B cell (primary cell): ENCODE data around the gene SPATA6L. TPM values are rescaled to one million over a fixed set of nuclear protein-coding genes. Genes with fewer than 3 reads are reported as not detected.

Experiments used
- ATAC-seq: fragments of 200-7000 bp; cut with Tn5 transposase; one replicate; pipeline ENCODE4 v1.10.0; 2021; ENCODE audit warnings: low read depth, mild to moderate bottlenecking, moderate number of reproducible peaks, moderate library complexity
- CTCF ChIA-PET: fragments of 350-600 bp; sonication (Branson Sonifier 250); formaldehyde crosslinking; loops from one replicate; lab custom pipeline; 2021; ENCODE audit warnings: antibody characterized with exemption, inconsistent platforms; lab: Charles Lee
- POLR2A ChIA-PET: fragments of 350-600 bp; sonication (Branson Sonifier 250); formaldehyde crosslinking; loops from one replicate; lab custom pipeline; 2021; ENCODE audit warnings: antibody characterized with exemption; lab: Charles Lee
- DNase-seq: peaks from one replicate; pipeline ENCODE4 v3.0.0; 2013
- H2AFZ ChIP-seq: 2 replicates; pipeline ENCODE4 v1.6.1; 2012; ENCODE audit warnings: mild to moderate bottlenecking, low read depth, low read length; ENCODE audit not compliant: insufficient read depth, poor library complexity, severe bottlenecking
- H3K27ac ChIP-seq, 2 donors: 1 replicate in 1 of 2; 2 replicates in 1 of 2; pipeline ENCODE4 v1.5.1; 2012 to 2013; ENCODE audit warnings: low read length in 2 of 2, mild to moderate bottlenecking in 2 of 2, moderate library complexity in 1 of 2
- H3K27me3 ChIP-seq, 4 experiments: fragments of 200-600 bp in 1 of 4; sonication (generic) in 1 of 4; replicated peaks in 1 of 4; 1 replicate in 2 of 4; 2 replicates in 2 of 4; pipeline versions ENCODE4 v1.6.1 to v1.7.0; 2013 to 2016; ENCODE audit warnings: low read length in 3 of 4, mild to moderate bottlenecking in 2 of 4, mixed read lengths in 1 of 4, moderate library complexity in 1 of 4; ENCODE audit not compliant: insufficient read depth in 4 of 4, control insufficient read depth in 3 of 4; ENCODE audit errors: control extremely low read depth in 1 of 4
- H3K36me3 ChIP-seq, 2 experiments: replicated peaks in 1 of 2; 1 replicate in 1 of 2; 2 replicates in 1 of 2; pipeline versions ENCODE4 v1.6.1 to v1.7.1; 2013; ENCODE audit warnings: low read length in 1 of 2; ENCODE audit not compliant: insufficient read depth in 2 of 2, control insufficient read depth in 1 of 2; ENCODE audit errors: control extremely low read depth in 1 of 2, extremely low read depth in 1 of 2
- H3K4me1 ChIP-seq, 2 donors: fragments of 200-600 bp in 1 of 2; sonication (generic) in 1 of 2; 1 replicate in 1 of 2; 2 replicates in 1 of 2; pipeline versions ENCODE4 v1.5.1 to v1.6.1; 2013 to 2017; ENCODE audit warnings: low read length in 2 of 2; ENCODE audit not compliant: control insufficient read depth in 2 of 2, insufficient read depth in 2 of 2
- H3K4me2 ChIP-seq: replicated peaks from 2 replicates; pipeline ENCODE3; 2012; ENCODE audit warnings: mild to moderate bottlenecking, low read depth, low read length; ENCODE audit not compliant: poor library complexity, severe bottlenecking
- H3K4me3 ChIP-seq, 5 experiments: fragments of 200-600 bp in 1 of 5; sonication (generic) in 1 of 5; 1 replicate in 3 of 5; 2 replicates in 2 of 5; pipeline versions ENCODE4 v1.5.1 to v1.7.0; 2011 to 2016; ENCODE audit warnings: low read length in 4 of 5, mild to moderate bottlenecking in 4 of 5, low read depth in 2 of 5, control low read depth in 1 of 5, moderate library complexity in 1 of 5; ENCODE audit not compliant: insufficient read depth in 1 of 5; ENCODE audit errors: control extremely low read depth in 1 of 5, extremely low read depth in 1 of 5
- H3K79me2 ChIP-seq: fragments of 200-600 bp; sonication (generic); one replicate; pipeline ENCODE4 v1.6.0; 2016; ENCODE audit warnings: low read length; ENCODE audit not compliant: control insufficient read depth, insufficient read depth
- H3K9ac ChIP-seq: fragments of 200-600 bp; sonication (generic); 2 replicates; pipeline ENCODE4 v1.6.1; 2017; ENCODE audit warnings: mild to moderate bottlenecking, low read length, moderate library complexity
- H3K9me3 ChIP-seq, 3 donors: one replicate each; pipeline versions ENCODE4 v1.6.1 to v1.7.1; 2013; ENCODE audit warnings: low read length in 2 of 3; ENCODE audit not compliant: control insufficient read depth in 2 of 3, insufficient read depth in 1 of 3; ENCODE audit errors: control extremely low read depth in 1 of 3
- H4K20me1 ChIP-seq: 2 replicates; pipeline ENCODE4 v1.6.0; 2012; ENCODE audit warnings: mild to moderate bottlenecking, low read length; ENCODE audit not compliant: insufficient read depth, control insufficient read depth, poor library complexity, severe bottlenecking
- H3K27ac Mint-ChIP-seq: one replicate; pipeline ENCODE4 v1.8.0; 2021; ENCODE audit warnings: mixed read lengths
- H3K27me3 Mint-ChIP-seq: one replicate; pipeline ENCODE4 v1.8.0; 2021; ENCODE audit warnings: mixed read lengths
- H3K4me1 Mint-ChIP-seq: one replicate; pipeline ENCODE4 v1.8.0; 2021; ENCODE audit warnings: mixed read lengths
- H3K4me3 Mint-ChIP-seq: one replicate; pipeline ENCODE4 v1.8.0; 2021; ENCODE audit warnings: mixed read lengths
- H3K9me3 Mint-ChIP-seq: one replicate; pipeline ENCODE4 v1.8.0; 2022; ENCODE audit warnings: mixed read lengths; ENCODE audit not compliant: insufficient read depth
- EZH2 ChIP-seq: IDR thresholded peaks from 2 replicates; pipeline ENCODE4 v1.6.1; 2012; ENCODE audit warnings: borderline replicate concordance, low read depth, mild to moderate bottlenecking, moderate library complexity, low read length; ENCODE audit not compliant: insufficient read depth, poor library complexity, severe bottlenecking
- WGBS: methylation state at CpG from one replicate; pipeline ENCODE4 v1.1.5; 2013; ENCODE audit warnings: missing lambda C conversion rate; ENCODE audit not compliant: insufficient coverage; 5-methylcytosine and 5-hydroxymethylcytosine counted together
- intact Hi-C: fragments of 100-400 bp; cut with micrococcal nuclease; formaldehyde crosslinking; loops from one replicate; pipeline ENCODE4 v1.10.0; 2022
- polyA plus RNA-seq: library from polyadenylated mRNA; depleted of rRNA; stranded (reverse); fragments of >200 nt; gene quantifications from 2 replicates; pipeline ENCODE4 v1.2.3, GENCODE V29; 2012
- total RNA-seq, 2 donors: library from RNA; stranded (reverse); fragments of 120-200 nt in 1 of 2; gene quantifications; 1 replicate in 1 of 2; 2 replicates in 1 of 2; pipeline versions ENCODE4 v1.2.3 to v1.2.4, GENCODE V29; 2013 to 2022
- TF ChIP-seq, protein P1 (sequence below): fragments of 200-600 bp; IDR thresholded peaks from one replicate; pipeline ENCODE4 v1.8.0; 2022; ENCODE audit warnings: antibody characterized with exemption, mild to moderate bottlenecking

The SPATA6L gene
- total and polyA plus RNA-seq, 2 donors (not counting 1 experiment from before 2014, with no cell fraction given), result 0.09 to 1.2 TPM

DNA sequence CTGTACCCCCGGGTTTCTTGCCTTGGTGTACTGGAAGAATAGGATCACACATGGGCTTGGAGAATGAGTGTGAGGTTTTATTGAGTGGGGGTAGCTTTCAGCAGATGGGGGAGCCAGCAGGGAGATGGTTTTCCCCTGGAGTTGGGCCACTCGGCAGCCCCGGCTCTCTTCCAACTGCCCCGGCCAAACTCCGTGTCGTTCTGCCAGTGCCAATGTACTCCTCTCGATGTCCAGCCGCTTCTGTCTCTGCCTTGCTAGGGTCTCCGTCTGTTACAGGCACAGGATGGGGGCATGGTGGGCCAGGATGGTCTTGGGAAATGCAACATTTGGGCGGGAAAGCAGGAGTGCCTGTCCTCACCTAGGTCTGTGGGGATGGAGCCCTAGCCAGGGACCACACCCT, 11.7 kb downstream of the SPATA6L start:
- Histone ChIP-seq H3K27me3 (no peaks in the 10 kb centered on the region), H3K9ac (no peak overlapping the region), H3K9me3 (no peaks in the 10 kb centered on the region), H3K27ac (no peak overlapping the region), H2AFZ (no peak overlapping the region), H3K36me3 (no peaks in the 10 kb centered on the region), H4K20me1 (no peaks in the 10 kb centered on the region), H3K4me3 (no peak overlapping the region), H3K4me2 (no peak overlapping the region), H3K4me1 (no peaks in the 10 kb centered on the region), H3K79me2 (no peaks in the 10 kb centered on the region)
- Mint-ChIP-seq H3K9me3 (no peaks in the 10 kb centered on the region), H3K27ac (no peak overlapping the region), H3K27me3 (peaks cover 18% of the 10 kb centered on the region), H3K4me3 (no peak overlapping the region), H3K4me1 (no peaks in the 10 kb centered on the region)
- ChIA-PET CTCF (no interaction called here), POLR2A (no interaction called here)
- intact Hi-C loops, result no loop called here
- ATAC-seq, result no peak
- WGBS, result 82% methylated on average over 7 of the region's 10 CpGs
- TF ChIP-seq, protein P1, sequence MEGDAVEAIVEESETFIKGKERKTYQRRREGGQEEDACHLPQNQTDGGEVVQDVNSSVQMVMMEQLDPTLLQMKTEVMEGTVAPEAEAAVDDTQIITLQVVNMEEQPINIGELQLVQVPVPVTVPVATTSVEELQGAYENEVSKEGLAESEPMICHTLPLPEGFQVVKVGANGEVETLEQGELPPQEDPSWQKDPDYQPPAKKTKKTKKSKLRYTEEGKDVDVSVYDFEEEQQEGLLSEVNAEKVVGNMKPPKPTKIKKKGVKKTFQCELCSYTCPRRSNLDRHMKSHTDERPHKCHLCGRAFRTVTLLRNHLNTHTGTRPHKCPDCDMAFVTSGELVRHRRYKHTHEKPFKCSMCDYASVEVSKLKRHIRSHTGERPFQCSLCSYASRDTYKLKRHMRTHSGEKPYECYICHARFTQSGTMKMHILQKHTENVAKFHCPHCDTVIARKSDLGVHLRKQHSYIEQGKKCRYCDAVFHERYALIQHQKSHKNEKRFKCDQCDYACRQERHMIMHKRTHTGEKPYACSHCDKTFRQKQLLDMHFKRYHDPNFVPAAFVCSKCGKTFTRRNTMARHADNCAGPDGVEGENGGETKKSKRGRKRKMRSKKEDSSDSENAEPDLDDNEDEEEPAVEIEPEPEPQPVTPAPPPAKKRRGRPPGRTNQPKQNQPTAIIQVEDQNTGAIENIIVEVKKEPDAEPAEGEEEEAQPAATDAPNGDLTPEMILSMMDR, result no peak
- DNase-seq, result no peak

DNA sequence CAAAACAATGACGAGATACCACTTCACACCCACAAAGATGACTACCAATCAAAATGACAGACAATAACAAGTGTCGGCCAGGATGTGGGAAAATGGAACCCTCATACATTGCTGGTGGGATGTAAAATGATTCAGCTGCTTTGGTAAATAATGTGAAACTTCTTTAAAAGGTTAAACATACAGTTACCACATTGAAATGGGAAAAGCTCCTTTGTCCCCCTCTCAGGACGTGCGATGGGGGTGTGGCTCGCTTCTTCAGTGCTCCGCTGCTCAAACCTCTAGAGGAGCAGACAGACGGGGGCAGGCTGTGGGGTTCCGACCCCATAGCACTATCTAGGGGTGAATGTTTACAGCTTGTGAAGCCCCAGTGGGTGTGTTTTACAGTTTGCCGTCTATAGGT, 12.2 kb downstream of the SPATA6L start:
- H3K27me3 ChIP-seq, result no peaks in the 10 kb centered on the region
- no peak overlapping the region for H3K4me2 ChIP-seq
- 91% methylated on average over 6 of the region's 9 CpGs for WGBS
- H3K4me3 Mint-ChIP-seq, result no peak overlapping the region
- no peak overlapping the region for H3K9ac ChIP-seq
- no peak for DNase-seq
- H3K36me3 ChIP-seq, result no peaks in the 10 kb centered on the region
- no peak for TF ChIP-seq EZH2
- TF ChIP-seq, protein P1, result no peak
- H3K27me3 Mint-ChIP-seq, result peaks cover 22% of the 10 kb centered on the region
- ATAC-seq, result no peak
- ChIA-PET CTCF (no interaction called here), POLR2A (no interaction called here)
- H3K9me3 ChIP-seq, result no peaks in the 10 kb centered on the region
- H3K4me1 Mint-ChIP-seq, result no peaks in the 10 kb centered on the region
- H3K27ac Mint-ChIP-seq, result no peak overlapping the region
- no peaks in the 10 kb centered on the region for H3K79me2 ChIP-seq
- no peaks in the 10 kb centered on the region for H3K4me1 ChIP-seq
- intact Hi-C loops, result no loop called here
- no peak overlapping the region for H2AFZ ChIP-seq
- no peaks in the 10 kb centered on the region for H4K20me1 ChIP-seq
- H3K4me3 ChIP-seq, result no peak overlapping the region
- no peaks in the 10 kb centered on the region for H3K9me3 Mint-ChIP-seq
- H3K27ac ChIP-seq, result no peak overlapping the region
